HG03565 (cell line): ENCODE results near the gene MMP17.

Experiments
- ATAC-seq: cut with Tn5 transposase; IDR thresholded peaks from one replicate; pipeline ENCODE4 v1.9.1; 2021; ENCODE audit warnings: mild to moderate bottlenecking, moderate library complexity; ENCODE audit not compliant: unreplicated experiment

MMP17 gene

DNA sequence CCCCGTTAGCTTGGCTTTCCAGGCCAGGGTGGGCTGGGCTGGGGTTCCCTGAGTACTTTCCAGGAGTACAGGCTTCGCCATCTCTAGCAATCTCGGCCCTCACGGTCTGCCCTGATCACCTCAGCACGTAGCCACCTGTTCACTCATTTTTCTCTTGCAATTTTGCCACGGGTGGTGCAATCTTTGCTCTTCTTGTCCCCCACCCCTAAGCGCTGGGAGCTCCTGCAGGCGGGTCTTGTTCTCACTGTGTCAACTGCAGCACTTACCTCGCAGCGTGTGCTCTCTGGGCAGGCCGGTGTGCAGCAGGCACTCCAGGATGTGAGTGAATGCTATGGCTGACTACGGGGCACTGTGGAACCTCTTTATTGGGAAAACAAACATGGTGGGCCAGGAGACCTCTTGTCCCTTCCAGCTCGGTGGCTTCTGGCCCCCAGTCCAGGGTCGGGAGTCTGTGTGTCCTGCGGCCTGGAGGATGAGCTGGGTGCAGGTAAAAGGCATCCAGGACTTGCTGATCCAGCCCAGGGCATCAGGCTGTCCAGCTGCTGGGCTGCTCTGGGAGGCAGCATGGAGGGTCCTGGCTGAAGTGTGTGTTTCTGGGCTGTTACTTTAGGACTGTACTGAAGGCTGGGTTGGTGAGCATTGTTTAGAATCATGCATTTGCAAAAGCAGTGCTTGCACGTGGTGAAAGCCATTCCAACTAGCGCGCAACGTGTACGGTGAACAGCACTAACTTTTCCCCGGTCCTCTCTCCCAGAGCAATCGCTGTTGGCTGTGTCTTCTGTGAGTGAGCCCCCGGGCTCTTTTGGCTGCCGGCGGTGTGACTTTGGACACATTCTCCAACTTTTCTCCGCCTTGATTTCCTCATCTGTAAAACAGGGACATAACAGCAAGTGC lies 64.8 kb downstream of the MMP17 start:
- ATAC-seq = no peak

GRCh38 chr12:131893605-131894312 lies 65.6 kb downstream of the MMP17 start:
- ATAC-seq = no peak

- ATAC-seq = peak; percentile 75
These were observed 66.2 kb downstream of the MMP17 start, which contains the start of gene ULK1 for GRCh38 chr12:131894313-131894860. Gene ULK1 (plus strand): TSS chr12:131894622. CDS start chr12:131895002, 380 bp downstream.

DNA sequence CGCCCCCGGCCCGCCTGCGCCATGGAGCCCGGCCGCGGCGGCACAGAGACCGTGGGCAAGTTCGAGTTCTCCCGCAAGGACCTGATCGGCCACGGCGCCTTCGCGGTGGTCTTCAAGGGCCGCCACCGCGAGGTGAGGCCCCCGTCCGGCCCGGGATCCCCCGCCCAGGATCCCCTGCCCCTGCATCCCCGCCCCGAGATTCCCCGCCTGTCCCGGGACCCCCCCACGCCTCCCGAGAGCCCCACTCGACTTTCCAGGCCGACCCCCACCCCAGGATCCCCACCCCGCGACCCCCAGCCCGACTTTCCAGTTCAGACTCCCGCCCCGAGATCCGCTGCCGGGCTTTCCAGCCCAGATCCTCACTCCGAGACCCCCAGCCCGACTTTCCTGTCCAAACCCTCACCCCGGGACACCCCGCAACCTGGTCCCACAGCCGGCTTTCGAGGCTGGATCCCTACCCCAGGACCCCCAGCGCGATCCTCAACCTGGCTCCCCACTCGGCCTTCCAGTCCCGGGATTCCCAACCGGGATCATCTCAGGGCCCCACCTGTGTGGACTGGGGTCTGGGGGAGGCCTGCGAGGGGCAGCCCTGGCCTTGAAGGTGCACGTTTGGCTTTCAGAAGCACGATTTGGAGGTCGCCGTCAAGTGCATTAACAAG lies 66.9 kb downstream of the MMP17 start:
- no peak for ATAC-seq

- ATAC-seq = no peak
These were observed 67.5 kb downstream of the MMP17 start for GRCh38 chr12:131895640-131896079.

DNA sequence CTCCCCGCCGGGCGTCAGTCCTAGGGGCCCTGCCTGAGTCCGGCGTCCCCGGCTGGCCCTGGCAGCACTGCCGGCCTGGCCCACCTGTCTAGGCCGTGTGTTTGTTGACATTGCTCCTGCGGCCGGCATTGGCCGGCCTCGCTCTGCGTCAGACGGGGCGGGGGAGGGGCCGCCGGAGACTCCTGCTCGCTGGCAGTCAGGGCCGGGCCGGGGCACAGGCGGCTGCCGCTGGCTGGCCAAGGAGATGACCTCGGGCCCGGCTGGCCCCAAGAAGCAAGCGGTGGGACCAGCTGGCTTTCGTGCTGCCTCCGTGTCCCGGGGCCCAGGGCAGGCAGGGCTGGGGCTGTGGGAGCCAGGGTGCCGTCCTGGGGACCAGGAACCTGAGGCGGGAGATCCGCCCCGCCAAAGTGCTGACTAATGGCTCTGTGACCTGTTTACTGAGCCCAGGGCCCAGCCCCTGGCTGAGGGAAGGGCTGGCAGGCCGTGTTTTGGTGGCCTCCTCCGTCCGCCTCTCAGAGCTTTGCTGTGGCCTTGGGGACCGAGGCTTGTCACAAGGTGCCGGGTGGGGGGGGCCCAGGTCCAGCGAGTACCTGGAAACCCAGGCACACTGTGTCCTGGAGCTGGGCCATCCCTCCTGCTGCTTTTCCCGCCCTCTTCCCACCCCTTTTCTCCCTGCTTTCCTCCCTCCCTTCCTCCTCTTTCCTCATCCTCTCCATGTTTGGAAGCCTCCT lies 68.1 kb downstream of the MMP17 start:
- peak; percentile 41 for ATAC-seq

DNA sequence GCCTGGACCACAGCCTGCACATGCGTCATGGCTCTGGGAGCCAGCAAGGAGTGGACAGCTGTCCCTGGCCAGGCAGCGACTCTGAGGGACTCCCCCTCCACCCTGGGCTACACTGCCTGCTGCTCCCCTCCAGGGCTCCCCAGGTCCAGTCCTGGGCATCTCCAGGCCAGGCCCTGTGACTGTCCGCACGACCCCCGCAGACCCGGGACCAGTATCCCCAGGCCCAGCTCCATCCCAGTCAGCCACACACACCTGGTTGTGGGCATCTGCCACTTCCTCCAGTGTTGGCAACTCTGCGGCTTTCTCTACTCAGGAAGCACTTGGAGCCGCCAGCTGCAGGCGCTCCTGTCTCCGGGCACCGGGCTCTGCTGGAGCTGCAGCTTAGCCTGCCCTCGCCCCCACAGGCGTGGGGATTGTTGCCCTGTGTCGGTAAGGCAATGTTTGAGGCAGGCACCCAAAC lies 68.6 kb downstream of the MMP17 start:
- ATAC-seq = no peak

GRCh38 chr12:131897276-131897675 lies 69.1 kb downstream of the MMP17 start:
- no peak for ATAC-seq

GRCh38 chr12:131897875-131898274 lies 69.7 kb downstream of the MMP17 start:
- ATAC-seq = no peak

GRCh38 chr12:131900397-131900796 lies 72.2 kb downstream of the MMP17 start:
- no peak for ATAC-seq
